ENCODE results near the gene MVB12A. TPM values are rescaled to one million over a fixed set of nuclear protein-coding genes. Genes with fewer than 3 reads are reported as not detected.
A peak's percentile ranks its signal among the peaks of the same experiment; 100 is the strongest.

MVB12A gene
- total and polyA plus RNA-seq, 10 of the 15 experiments (the other 5 are each of a cell fraction or from before 2014, with no cell fraction given): 1.2 to 47.6 (median 26.3) TPM

DNA sequence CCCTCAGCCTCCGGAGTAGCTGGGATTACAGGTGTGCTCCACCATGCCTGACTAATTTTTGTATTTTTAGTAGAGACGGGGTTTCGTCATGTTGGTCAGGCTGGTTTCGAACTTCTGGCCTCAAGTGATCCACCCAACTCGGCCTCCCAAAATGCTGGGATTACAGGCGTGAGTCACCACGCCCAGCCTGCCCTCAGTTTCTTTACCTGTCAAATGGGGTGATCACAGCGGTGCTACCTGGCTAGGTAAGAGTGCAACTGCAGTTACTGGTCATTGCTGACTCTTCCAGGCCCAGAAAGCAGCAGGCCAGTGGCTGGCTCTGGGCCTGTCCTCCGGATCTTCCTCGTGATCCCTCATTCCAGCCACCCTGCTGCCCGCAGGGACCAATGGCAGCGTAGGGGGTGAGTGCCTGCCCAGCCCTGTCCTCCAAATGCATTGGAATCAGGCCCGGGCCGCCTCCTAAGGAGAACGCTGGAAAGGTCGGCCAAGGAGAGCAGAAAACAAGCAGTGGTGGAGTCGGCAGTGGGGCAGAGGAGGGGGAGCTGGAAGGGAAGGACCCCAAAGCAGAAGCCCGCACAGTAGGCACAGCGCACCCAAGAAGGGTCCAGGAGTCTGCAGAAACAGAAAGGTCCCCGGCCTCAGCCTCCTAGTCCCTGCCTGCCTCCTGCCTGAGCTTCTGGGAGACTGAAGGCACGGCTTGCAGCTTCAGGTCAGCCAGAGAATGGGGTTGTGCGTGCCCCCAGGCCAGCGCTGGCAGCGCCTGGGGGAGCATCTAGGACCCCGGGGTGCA lies 48.6 kb downstream of the MVB12A start (continued):
- TF ChIP-seq, protein P1, sequence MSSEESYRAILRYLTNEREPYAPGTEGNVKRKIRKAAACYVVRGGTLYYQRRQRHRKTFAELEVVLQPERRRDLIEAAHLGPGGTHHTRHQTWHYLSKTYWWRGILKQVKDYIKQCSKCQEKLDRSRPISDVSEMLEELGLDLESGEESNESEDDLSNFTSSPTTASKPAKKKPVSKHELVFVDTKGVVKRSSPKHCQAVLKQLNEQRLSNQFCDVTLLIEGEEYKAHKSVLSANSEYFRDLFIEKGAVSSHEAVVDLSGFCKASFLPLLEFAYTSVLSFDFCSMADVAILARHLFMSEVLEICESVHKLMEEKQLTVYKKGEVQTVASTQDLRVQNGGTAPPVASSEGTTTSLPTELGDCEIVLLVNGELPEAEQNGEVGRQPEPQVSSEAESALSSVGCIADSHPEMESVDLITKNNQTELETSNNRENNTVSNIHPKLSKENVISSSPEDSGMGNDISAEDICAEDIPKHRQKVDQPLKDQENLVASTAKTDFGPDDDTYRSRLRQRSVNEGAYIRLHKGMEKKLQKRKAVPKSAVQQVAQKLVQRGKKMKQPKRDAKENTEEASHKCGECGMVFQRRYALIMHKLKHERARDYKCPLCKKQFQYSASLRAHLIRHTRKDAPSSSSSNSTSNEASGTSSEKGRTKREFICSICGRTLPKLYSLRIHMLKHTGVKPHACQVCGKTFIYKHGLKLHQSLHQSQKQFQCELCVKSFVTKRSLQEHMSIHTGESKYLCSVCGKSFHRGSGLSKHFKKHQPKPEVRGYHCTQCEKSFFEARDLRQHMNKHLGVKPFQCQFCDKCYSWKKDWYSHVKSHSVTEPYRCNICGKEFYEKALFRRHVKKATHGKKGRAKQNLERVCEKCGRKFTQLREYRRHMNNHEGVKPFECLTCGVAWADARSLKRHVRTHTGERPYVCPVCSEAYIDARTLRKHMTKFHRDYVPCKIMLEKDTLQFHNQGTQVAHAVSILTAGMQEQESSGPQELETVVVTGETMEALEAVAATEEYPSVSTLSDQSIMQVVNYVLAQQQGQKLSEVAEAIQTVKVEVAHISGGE (CRISPR knock-in tag; IDR thresholded peaks at IDR 0.05): no peak
- no peak for TF ChIP-seq SREBF2 (IDR thresholded peaks at IDR 0.05; ENCODE audit: low read length)
- TF ChIP-seq ZNF207 (IDR thresholded peaks at IDR 0.05; ENCODE audit: borderline replicate concordance): no peak
- no peak for TF ChIP-seq PML (IDR thresholded peaks at IDR 0.05; ENCODE audit: low read length)
- no peak for TF ChIP-seq KAT2A (conservative IDR thresholded peaks at IDR 0.05; ENCODE audit: control insufficient read depth, low read depth, low read length)
- no peak for TF ChIP-seq ESRRA (IDR thresholded peaks at IDR 0.05; ENCODE audit: low read length)
- no peak for TF ChIP-seq PAX5 (IDR thresholded peaks at IDR 0.05; ENCODE audit: borderline replicate concordance, low read depth, low read length)

DNA sequence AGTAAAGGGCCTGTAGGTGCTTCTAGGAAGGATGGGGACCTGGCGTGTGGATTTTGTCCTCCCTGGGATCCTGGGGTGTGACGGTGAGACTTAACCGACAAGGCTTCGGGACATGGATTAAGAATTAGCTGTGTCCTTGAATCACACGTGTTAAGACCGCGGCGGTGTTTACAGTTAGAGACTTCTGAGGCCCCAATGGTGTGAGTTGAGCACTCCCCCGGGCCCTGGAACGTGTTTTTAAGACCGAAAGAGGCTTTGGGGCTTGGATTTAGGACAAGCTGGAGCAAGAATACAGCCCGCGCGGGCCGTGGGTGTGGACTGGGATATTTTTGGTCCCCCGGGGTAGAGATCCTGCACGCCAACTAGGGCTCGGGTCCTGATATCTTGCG lies 49.2 kb downstream of the MVB12A start:
- ATAC-seq: peak; percentile 0; the same call in 1 of the 3 replicates
- BruUV-seq (replicated peaks): no TSS peak
- peak overlapping the region; percentile 80 for H3K4me3 ChIP-seq
- POLR2A ChIA-PET: interaction anchor here (1.2 to 1.4 kb wide), 2 partner anchors 80 to 122 kb away, joined by 3 read pairs; no protein-coding TSS in a partner anchor
- H3K36me3 ChIP-seq (ENCODE audit: control insufficient read depth in 2 of 2, insufficient read depth in 2 of 2, low read length in 1 of 2): no peaks in the 10 kb centered on the region
- H2AFZ ChIP-seq (ENCODE audit: control insufficient read depth, low read depth, low read length): peak overlapping the region; percentile 95
- peak overlapping the region; percentile 61 for H3K9ac ChIP-seq (ENCODE audit: control insufficient read depth, insufficient read depth, low read length)
- intact Hi-C loops (cut with micrococcal nuclease; ENCODE audit: unreplicated experiment): no loop called here
- H3K79me2 ChIP-seq (ENCODE audit: control insufficient read depth, insufficient read depth, low read length): no peaks in the 10 kb centered on the region
- H3K9me3 ChIP-seq (replicated peaks; ENCODE audit: control insufficient read depth, insufficient read depth, low read length): no peaks in the 10 kb centered on the region
- peak overlapping the region; percentile 61 for H3K27ac ChIP-seq (ENCODE audit: control insufficient read depth, insufficient read depth)
- SMC1A ChIA-PET (ENCODE audit: uncharacterized antibody, unreplicated experiment): interaction anchor here (0.8 kb wide), 1 partner anchor 16 kb away, joined by 5 read pairs; no protein-coding TSS in a partner anchor
- RAD21 ChIA-PET (ENCODE audit: unreplicated experiment): no interaction called here
- peak; percentile 31 for FAIRE-seq
- CTCF ChIA-PET: interaction anchor here (0.7 to 6.0 kb wide), 4 partner anchors 53 to 406 kb away, joined by 3 to 36 read pairs (median 4); partner anchors contain the start of gene CCDC194
- H3K27me3 ChIP-seq (replicated peaks in 1 of 2; ENCODE audit: control insufficient read depth in 2 of 2, insufficient read depth in 2 of 2, low read length in 1 of 2): no peaks in the 10 kb centered on the region
- peak overlapping the region; percentile 99 for H3K4me2 ChIP-seq (ENCODE audit: control insufficient read depth, insufficient read depth)
- H4K20me1 ChIP-seq (ENCODE audit: control insufficient read depth, insufficient read depth): no peaks in the 10 kb centered on the region
- no peak for DNase-seq (ENCODE audit: low read depth, low spot score)
- 24% methylated on average over 19 of the region's 19 CpGs for WGBS (ENCODE audit: insufficient coverage, insufficient replicate concordance, low lambda C conversion rate, missing lambda C conversion rate)
- in situ Hi-C loops (cut with MboI): loop anchor here (5.0 kb wide), 2 partner anchors 72 to 122 kb away; no protein-coding TSS in a partner anchor
- peaks cover 22% of the 10 kb centered on the region for H3K4me1 ChIP-seq (ENCODE audit: control insufficient read depth, insufficient read depth, low read length)
- no peak for TF ChIP-seq TCF3 (IDR thresholded peaks at IDR 0.05; ENCODE audit: borderline replicate concordance, insufficient read depth, low read depth, low read length)
- TF ChIP-seq GATAD2B (conservative IDR thresholded peaks at IDR 0.05; ENCODE audit: low read depth): 0 out of 2 replicates have a peak, but pooled peaks have one; percentile 51
- TF ChIP-seq, protein P2, sequence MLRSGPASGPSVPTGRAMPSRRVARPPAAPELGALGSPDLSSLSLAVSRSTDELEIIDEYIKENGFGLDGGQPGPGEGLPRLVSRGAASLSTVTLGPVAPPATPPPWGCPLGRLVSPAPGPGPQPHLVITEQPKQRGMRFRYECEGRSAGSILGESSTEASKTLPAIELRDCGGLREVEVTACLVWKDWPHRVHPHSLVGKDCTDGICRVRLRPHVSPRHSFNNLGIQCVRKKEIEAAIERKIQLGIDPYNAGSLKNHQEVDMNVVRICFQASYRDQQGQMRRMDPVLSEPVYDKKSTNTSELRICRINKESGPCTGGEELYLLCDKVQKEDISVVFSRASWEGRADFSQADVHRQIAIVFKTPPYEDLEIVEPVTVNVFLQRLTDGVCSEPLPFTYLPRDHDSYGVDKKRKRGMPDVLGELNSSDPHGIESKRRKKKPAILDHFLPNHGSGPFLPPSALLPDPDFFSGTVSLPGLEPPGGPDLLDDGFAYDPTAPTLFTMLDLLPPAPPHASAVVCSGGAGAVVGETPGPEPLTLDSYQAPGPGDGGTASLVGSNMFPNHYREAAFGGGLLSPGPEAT (IDR thresholded peaks at IDR 0.05; ENCODE audit: low read depth): 0 out of 2 replicates have a peak, but pooled peaks have one; percentile 27
- TF ChIP-seq PML (IDR thresholded peaks at IDR 0.05; ENCODE audit: low read length): no peak
- TF ChIP-seq, protein P3, sequence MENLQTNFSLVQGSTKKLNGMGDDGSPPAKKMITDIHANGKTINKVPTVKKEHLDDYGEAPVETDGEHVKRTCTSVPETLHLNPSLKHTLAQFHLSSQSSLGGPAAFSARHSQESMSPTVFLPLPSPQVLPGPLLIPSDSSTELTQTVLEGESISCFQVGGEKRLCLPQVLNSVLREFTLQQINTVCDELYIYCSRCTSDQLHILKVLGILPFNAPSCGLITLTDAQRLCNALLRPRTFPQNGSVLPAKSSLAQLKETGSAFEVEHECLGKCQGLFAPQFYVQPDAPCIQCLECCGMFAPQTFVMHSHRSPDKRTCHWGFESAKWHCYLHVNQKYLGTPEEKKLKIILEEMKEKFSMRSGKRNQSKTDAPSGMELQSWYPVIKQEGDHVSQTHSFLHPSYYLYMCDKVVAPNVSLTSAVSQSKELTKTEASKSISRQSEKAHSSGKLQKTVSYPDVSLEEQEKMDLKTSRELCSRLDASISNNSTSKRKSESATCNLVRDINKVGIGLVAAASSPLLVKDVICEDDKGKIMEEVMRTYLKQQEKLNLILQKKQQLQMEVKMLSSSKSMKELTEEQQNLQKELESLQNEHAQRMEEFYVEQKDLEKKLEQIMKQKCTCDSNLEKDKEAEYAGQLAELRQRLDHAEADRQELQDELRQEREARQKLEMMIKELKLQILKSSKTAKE (IDR thresholded peaks at IDR 0.05; ENCODE audit: low read depth, poor library complexity, severe bottlenecking): peak; percentile 59
- TF ChIP-seq MEF2B (IDR thresholded peaks at IDR 0.05; ENCODE audit: partially characterized antibody, poor library complexity, severe bottlenecking): peak; percentile 86
- TF ChIP-seq ZNF207 (IDR thresholded peaks at IDR 0.05; ENCODE audit: borderline replicate concordance): 0 out of 2 replicates have a peak, but pooled peaks have one; percentile 43
